GM18520 (cell line): ENCODE data around the gene DLG2.
"Not testable (repeated sequence)": the region's sequence is repeated elsewhere in the genome, so short reads cannot be mapped to it uniquely, and the experiment has no call there.

ENCODE experiments used
- ATAC-seq: cut with Tn5 transposase; IDR thresholded peaks from one replicate; pipeline ENCODE4 v1.9.1; 2021; ENCODE audit not compliant: unreplicated experiment

DLG2 gene

DNA sequence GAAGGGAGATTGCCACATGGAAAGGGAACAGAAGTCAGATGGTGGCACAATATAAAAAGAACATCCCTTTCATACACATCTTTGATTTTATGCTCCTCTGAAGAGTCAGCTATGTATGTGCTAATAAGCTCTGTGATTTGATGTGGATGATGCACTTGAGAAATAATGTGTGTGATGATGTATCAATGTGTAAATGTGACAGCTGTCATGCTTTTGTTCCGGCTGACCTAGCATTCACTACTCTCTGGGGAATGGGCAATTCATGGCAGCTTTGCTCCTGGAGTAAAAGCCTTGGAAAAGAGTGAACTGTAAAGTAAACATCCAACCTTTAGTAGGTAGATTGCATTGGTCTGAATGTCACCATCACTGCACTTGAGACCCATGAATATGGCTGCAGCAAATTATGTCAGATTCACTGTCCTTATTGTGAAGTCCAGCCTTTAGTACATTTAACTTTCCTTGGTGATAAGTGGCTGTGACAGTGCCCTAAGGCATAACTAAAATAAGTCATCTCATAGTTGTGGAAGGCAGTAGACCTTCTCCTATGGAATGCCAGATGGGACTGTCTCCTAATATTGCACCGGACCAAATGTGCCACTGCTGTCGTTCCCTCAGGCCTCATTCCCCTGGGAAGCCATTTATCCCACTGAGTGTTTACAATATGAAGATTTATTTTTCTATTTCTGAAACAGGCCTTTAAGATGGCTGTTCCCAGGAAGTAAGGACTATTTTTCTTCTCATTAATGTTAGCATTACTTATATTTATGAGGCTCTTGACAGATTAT lies 2162.8 kb downstream of the DLG2 start:
- ATAC-seq = no peak

DNA sequence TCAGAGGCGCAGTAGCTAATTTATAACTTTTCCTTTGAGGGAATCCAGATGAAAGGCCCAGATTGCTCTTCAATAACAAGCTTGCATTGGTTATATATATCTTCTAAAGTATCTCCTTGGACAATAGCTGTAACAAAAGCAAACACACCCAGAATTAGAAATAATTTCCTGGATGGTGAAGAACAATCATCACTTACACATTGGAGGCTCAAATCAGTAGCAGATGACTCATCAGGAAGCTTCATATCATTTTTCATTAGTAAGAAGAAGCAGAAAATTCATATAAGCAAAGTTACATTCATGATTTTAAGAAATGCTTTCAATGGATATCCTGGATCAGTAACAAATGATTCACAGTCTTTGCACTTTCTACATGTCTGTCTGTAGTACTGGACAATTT lies 2167.3 kb downstream of the DLG2 start:
- ATAC-seq = no peak

DNA sequence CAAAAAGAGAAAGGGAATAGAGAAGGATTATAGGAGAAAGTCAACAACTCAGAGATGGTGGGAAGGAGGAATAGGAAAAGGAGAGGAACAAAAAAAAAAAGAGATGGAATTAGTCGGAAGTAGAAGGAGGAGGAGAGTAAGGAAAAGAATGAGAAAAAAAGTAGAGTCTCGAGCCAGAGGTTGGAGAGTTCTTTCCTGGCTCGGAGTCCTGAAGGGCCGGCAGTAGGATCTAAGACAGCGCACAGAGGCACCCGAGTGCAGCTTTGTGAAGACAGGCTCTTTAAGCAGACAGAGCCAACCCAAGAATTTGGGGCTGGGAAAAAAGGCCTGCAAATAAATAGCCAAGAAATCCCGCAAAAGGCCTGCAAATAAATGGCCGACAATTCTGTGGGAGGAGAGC lies 2170.6 kb downstream of the DLG2 start:
- ATAC-seq = no peak

DNA sequence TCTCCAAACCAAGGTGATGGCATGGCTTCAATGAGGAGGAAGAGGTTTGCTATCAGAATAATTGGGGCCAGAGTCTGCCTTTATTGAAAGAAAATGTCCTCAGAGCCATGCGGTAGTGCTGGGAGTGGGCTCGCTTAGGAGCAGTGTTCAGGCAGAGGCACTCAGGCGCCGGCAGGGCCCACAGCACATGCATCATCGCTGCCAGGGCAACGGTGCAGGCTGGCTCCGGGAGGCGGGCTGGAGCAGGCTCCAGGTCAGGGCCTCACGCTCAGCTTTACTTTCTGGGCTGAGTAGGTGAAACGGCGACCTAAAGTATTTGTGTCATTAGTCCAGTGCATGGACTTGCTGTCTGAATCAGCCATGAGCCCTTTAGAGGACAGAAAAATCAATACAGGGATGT lies 2171.1 kb downstream of the DLG2 start:
- ATAC-seq = no peak

DNA sequence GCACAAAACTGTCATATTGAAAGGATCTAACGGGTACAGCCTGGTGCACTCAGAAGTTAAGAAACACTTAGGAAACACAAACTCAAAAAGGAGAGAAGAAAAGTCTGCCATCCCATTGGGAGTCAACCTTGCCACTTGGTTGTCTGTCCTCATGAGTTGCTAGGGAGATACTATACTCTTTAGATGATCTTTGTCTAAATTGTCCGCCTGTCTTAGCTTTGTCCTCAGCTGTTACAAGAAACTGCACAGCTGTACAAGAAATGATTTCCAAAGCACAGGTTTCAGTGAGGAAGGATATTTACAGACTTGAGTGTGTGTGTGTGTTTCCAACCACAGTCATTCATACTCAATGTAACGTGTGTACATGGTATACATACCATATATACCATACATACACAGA lies 2171.8 kb downstream of the DLG2 start:
- ATAC-seq = no peak

DNA sequence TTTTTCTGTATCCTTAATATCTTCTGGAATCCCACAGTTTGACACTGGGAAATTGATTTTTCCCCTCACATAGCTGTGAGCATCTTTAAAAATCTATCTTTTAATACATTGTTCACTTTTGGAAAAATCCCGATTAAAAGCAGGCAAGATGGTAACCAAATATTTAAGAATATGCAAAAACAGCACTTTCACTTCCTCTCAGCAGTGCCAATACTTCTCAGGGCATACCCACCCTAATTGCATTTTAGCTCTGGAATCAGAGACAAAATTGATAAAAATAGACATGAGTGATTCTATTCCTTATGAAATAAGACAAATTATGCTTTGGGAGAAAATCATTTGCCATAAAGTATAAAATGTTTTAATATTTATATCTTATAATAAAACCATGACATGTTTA lies 2172.5 kb downstream of the DLG2 start:
- ATAC-seq = no peak

DNA sequence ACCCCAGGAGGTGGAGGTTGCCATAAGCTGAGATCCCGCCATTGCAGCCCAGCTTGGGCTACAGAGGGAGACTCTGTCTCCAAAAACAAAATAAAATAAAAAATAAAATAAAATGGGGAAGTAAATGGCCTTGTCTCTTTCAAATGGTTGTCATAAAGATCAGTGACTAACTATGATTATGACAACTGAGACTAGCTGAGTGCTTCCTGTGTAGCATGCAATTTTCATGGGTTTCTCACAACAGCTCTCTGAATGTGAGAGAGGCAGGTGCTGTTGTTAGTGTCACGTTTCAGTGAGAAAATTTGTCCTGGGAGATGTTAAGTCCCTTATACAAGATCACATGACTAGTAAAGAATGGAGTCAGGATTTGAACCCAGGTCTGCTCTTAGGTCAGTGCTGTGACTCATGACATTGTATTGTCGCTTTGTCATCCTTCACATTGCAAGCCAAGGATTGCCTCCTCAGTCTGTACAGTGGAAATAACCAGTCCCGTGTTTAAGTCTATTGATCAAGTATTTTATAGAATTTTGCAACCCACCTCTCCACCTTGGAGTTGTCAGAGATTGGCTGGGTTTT lies 2177.7 kb downstream of the DLG2 start:
- ATAC-seq = no peak

DNA sequence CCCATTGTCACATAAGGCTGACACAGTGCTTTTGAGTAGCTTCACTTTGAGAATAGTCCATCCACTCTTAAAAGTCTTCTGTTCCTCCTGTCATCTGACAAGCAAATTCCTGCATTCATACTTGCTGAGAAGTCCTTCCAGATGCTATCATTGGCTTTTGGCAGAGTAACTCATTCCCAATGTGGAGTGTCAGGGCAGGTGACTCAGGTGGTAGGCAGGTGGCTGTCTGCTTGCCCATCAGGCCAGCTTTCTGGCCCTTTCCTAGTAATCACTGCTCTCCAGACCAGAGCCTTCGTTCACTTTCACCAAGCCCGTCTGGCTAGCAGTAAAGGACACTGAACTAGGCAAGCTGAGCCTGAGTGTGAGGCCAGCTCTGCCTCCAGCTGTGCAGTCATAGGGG lies 2178.5 kb downstream of the DLG2 start:
- ATAC-seq = no peak

DNA sequence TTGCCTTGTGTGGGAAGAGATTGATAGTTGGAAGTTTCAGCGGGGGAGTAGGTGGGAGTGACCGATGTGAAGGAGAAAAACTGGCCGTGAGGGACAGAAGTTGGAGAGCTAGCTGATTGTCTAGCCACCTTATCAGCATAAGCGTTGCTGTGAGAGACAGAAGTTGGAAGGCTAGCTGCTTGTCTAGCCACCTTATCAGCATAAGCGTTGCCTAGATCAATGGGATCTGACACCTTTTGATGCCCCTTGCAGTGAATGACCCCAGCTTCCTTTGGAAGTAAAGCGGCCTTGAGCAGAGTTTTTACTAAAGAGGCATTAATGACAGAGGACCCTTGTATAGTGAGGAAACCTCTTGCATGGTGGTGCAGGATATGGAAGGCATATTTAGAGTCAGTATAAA lies 2183.3 kb downstream of the DLG2 start:
- not testable (repeated sequence) for ATAC-seq

DNA sequence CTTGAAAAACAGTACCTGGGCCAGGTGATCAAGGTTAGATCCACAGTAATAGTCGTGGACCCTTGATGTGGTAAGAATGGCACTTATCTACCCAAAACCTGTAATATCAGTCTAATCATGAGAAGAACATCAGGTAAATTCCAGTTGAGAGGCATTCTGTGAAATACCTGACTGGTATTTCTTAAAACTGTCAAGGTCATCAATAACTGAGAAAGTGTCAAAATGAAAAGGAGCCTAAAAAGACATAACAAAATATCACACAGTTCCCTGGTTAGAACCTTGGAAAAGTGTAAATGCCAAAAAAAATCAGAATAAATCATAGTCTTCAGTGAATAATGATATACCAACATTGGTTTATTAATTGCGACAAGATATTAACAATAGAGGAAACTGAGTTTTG lies 2185.5 kb downstream of the DLG2 start:
- ATAC-seq = no peak

DNA sequence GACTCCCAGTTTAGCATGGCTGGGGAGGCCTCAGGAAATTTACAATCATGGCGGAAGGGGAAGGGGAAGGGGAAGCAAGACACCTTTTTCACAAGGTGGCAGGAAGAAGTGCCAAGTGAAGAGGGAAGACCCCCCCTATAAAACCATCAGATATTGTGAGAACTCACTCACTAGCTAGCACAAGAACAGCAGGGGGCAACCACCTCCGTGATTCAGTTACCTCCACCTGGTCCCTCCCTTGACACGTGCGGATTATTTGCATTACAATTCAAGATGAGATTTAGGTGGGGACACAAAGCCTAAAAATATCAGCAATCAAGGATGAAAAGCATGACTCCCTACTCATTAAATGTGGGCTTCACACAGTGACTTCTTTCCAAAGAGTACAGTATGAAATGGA lies 2186.0 kb downstream of the DLG2 start:
- ATAC-seq = no peak

DNA sequence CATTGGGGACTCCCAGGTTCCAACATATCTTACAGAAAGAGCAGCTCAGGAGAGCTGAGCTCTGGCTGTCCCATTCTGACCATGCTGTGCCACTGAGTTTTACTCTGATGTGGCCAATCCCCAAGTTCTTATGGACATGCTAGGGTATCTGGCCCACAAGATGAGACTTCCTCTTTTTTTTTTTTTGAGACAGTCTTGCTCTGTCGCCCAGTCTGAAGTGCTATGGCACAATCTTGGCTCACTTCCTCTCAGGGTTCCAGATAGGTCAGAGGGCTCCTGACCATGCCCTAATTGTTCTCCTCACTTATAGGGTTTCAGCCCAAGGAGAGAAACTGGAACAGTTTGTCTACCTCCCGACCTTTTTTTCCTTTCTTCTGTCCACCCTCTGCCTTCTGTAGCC lies 2188.7 kb downstream of the DLG2 start:
- ATAC-seq = no peak

DNA sequence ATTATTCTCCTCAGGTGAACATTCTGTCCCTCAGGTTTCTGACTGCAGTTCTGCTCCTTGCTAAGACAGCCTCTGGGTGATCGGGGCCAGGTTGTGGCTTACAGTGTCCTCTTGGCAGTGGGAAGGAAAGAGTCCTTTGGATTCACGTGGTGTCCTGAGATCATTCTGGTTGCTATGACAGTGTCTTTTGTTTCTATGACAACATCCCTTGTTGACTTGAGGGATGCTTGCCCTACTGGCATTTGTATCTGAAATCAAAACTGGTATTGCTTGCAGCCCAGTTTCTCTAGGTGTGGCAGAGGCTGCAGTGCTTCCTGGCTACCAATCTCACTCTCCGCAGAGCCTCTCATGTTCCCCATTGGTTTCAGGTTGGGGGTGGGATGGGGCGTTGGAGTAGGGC lies 2189.2 kb downstream of the DLG2 start:
- no peak for ATAC-seq

DNA sequence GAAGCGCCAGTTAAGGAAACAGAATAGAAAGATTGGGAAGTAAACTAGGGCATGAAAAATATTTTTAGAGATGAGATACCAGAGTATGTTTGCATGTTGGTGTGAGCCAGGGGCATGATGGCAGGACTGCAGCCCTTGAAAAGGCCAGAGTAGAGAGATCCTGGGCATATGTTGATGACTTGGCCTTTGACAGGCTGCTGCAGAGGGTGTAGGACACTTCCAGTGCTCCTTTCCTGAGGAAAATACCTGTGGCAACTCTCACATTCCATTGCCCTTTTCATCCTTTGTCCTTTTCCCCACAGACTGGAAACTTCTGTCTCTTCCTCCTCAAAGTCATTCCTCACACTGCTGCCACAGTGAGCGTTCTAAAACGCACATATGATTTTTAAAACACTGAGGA lies 2190.3 kb downstream of the DLG2 start:
- ATAC-seq = no peak

DNA sequence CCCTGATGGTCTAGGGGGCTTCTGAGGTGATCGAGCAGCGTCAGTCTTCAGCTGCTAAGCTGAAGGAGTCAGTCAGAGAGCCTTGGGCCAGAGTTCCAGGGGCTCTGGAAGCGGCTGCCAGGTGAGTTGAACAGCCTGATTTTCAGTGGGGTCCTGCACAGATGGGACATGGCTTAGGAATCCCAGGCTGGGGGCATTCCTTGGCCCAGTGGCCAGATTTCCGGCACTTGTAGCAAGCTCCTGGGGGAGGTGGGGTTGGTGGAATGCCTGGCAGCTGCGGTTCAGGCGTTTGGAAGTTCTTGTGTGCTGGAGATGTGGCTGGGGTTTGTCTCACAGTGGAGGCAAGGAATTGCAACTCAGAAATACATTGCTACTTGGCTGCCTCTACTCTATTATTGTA lies 2192.3 kb downstream of the DLG2 start:
- ATAC-seq = not testable (repeated sequence)

DNA sequence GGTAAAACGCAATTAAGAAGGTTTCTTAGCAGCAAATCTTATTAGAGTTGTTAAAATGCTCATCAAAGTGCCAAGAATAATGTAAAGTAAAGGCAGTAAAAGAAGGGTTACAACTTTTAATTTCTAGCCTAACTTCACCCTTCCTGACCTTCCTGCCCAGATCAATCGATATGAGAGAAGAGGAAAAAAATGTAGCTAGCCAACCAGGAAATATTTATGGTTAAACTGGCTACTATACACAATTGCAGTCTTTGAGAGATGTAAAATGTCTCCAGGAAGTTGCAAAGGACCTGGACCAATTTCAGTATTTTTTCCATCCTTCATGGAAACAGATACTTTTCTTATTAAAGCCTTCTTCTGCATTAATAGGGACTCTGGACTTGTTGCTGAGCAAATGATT lies 2199.2 kb downstream of the DLG2 start:
- ATAC-seq = no peak

DNA sequence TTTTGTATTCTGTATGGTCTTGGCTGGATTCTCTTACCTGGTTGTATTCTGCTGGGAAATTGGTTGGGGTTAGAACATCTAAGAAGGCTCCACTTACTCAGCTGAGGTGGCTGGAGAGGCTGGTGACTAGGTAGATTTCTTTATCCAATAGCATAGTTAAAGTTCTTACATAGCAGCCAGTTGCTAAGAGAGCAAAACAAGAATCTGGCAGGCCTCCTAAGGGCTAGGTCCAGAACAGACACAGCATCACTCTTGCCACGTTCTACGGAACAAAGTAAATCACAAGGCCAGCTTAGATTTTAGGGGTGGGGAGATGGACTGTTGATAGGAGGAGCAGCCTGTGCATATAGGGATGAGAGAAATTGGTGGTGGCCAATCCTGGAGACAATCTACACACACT lies 2199.6 kb downstream of the DLG2 start:
- no peak for ATAC-seq

DNA sequence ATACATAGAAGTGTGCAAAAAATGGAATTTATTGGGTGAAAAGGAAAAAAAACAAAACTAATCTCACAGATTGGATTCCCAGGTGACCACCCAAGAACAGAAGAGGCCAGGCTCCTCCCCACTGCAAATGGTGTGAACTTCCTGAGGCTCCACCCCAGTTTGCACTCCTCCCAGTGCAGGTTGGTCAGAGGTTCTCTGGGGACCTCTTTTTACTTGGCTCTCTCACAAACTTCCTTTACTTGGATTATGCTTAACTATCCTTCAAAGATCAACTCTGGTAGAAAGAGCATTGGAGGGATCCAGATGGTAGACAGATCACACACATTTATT lies 2202.0 kb downstream of the DLG2 start:
- ATAC-seq = no peak

DNA sequence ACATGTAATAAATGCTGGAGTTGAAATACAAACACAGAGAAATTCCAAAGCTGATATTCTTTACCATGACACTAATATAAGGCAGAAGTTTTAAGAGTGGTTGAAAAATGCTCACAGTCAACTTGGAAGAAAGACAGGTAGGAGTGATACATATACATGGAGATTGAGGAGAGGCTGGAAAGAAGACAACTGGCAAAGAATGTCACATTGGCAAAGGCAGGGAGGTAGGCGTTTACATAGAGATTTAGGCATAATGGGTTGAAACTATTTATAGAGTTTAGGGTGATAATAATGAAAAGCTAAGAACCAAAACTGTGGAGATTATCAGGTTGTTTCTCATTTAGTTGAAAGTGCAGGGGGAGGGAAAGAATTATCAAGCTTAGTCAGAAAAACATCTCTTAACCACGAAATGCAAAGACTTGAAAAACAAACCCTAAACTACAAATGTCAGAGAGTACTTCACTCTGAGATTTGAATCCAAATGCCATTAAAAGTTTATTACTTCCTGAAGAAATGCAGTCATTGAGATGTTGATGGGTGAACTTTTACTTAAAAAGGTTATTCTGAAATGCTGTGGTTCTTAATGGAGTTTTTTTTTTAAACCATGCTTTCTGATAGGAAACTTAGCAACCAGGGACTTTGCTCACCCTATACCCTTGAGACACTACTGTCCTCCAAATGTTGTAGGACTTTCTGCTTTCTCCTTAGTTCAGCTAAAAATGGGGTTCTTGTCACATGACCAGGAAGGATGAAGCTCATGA lies 2202.6 kb downstream of the DLG2 start:
- no peak for ATAC-seq

DNA sequence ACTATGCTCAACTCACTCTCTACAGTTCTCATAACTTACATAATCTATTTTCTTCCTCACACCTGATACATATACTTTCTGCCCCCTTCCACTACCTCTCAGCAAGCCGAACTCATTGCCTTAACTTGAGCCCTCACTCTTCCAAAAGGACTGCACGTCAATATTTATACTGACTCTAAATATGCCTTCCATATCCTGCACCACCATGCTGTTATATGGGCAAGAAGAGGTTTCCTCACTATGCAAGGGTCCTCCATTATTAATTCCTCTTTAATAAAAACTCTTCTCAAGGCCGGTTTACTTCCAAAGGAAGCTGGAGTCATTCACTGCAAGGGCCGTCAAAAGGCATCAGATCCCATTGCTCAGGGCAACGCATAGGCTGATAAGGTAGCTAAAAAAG lies 2204.5 kb downstream of the DLG2 start:
- ATAC-seq = not testable (repeated sequence)

DNA sequence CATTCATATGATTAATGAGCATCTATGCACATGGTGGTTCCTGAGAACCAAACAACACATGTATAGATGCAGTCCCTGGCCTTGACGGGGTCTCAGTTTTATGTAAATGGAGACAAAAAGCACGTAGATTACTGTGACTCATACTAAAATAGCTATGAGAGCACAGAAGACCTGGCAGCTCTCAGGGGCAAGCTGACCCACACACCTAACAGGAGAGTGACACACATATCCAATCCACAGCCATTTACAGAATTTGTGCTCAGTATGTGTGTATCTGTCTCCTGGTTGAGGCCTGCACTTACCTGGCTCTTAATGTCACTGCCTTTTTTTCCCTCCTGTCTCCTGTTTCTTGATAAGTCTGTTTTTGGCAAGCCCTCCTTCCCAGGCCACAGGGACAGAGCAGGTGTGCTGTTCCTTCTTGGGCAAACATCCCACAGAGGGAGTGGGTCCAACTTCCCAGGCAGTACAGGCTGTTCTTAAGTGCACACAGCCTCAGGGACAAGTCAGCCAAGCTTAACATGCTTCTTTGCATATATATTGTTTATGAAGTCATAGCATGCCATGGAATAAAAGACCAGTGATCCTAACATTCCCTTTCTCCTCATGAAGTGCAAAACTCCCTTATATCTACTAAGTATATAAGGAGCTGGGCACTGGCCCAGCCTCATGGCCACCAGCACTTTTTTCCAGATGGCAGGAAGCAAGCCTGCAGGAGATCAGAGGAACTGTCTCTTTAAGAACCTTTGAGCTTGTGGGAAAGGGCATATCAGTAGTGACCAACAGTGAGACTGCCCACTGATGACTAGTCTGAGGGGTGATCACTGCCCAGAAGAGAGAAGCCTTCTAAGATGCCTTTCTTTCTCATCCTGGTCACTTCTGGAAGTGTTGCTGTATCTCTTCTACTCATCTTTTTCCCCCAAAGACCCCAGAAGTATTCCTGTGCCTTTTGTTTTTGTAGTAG lies 2216.3 kb downstream of the DLG2 start:
- no peak for ATAC-seq
